Thyroid gland (tissue), 4 donors: ENCODE results near the gene RCE1.

ENCODE experiments used
- POLR2A ChIP-seq, 2 donors: fragments of 450-650 bp; IDR thresholded peaks; one replicate each; pipeline ENCODE4 v1.6.1; 2017; ENCODE audit warnings: antibody characterized with exemption in 2 of 2, mild to moderate bottlenecking in 2 of 2, moderate library complexity in 1 of 2
- TF ChIP-seq, protein P1 (sequence below), 6 experiments: fragments of 200-600 bp in 3 of 6; fragments of 450-650 bp in 3 of 6; sonication (generic) in 3 of 6; IDR thresholded peaks; one replicate each; pipeline ENCODE4 v1.5.1; 2016 to 2019; ENCODE audit warnings: antibody characterized with exemption in 6 of 6, mild to moderate bottlenecking in 2 of 6, inconsistent platforms in 1 of 6, moderate library complexity in 1 of 6

DNA sequence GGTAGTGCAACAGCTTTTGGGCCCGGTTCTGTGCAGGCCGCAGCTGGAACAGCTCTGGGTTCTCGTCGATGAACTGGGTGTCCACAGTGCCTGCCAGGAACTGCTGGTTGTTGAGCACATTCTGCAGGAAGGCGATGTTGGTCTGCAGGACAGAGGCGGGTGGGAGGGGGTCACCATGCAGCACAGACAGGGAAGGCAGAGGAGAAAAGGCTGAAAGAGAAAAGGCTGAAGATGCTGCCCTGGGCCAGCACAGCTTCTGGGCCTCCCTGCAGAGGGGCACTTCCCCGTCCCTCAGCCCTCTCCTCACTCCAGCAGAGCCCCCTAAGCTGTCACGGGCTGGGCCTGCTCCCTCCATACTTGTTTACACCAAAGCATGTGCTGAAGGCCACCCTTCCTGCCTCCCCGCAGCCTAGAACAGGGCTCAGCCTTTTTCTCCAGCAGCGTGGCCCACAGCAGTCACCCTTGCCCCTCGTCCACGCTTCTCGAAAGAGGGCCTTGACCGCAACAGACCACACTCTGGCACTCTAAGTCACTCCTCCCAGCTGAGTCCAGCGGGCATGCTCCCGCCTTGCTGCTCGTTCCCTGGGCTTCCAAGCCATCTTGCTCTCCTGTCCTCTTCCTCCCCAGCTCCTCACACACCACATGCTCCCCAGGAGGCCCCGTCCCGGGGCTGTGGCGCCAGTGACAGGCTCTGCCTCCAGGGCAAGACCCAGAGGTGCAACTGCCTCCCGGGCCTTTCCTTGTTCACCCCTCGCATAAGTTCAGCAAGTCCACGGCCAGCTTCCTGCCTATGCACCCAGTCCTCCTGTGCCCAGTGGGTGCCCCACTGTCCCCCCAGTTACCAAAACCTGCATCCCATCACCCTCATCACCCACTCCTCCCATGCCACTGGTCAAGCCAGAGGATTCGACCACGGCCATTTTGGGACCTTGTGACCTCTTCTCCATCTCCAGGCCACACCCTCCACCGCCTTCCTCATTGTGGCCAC is 10.3 kb downstream of the RCE1 start:
- TF ChIP-seq, protein P1, sequence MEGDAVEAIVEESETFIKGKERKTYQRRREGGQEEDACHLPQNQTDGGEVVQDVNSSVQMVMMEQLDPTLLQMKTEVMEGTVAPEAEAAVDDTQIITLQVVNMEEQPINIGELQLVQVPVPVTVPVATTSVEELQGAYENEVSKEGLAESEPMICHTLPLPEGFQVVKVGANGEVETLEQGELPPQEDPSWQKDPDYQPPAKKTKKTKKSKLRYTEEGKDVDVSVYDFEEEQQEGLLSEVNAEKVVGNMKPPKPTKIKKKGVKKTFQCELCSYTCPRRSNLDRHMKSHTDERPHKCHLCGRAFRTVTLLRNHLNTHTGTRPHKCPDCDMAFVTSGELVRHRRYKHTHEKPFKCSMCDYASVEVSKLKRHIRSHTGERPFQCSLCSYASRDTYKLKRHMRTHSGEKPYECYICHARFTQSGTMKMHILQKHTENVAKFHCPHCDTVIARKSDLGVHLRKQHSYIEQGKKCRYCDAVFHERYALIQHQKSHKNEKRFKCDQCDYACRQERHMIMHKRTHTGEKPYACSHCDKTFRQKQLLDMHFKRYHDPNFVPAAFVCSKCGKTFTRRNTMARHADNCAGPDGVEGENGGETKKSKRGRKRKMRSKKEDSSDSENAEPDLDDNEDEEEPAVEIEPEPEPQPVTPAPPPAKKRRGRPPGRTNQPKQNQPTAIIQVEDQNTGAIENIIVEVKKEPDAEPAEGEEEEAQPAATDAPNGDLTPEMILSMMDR (IDR thresholded peaks at IDR 0.05) = no peak
- no peak for TF ChIP-seq POLR2A (IDR thresholded peaks at IDR 0.05)
